IMR-90 (cell line): Measurements from ENCODE around the gene SPATC1L. TPM values are rescaled to one million over a fixed set of nuclear protein-coding genes. Genes with fewer than 3 reads are reported as not detected.

Source experiments
- ATAC-seq: fragments of 200-7000 bp; cut with Tn5 transposase; 2 replicates; pipeline ENCODE4 v1.9.1; 2020; ENCODE audit warnings: low read depth, mild to moderate bottlenecking, moderate library complexity
- BruUV-seq: library from RNA; stranded (reverse); fragments of 400-500 nt; replicated peaks from 2 replicates; lab custom pipeline; 2021; lab: Mats Ljungman, UMichigan
- CTCF ChIA-PET: fragments of 300-600 bp; formaldehyde crosslinking; extraction: SDS; loops from one replicate; lab custom pipeline; 2021; ENCODE audit warnings: antibody characterized with exemption; lab: Yijun Ruan, JAX
- POLR2A ChIA-PET: fragments of 300-600 bp; sonication (Branson Sonifier 250); formaldehyde crosslinking; loops from one replicate; lab custom pipeline; 2022; ENCODE audit warnings: antibody characterized with exemption; ENCODE audit not compliant: unreplicated experiment; lab: Charles Lee
- DNase-seq: peaks from one replicate; pipeline ENCODE4 v3.0.0; 2013
- H2AFZ ChIP-seq: replicated peaks from 2 replicates; pipeline ENCODE3; 2013; ENCODE audit warnings: low read length, mild to moderate bottlenecking; ENCODE audit not compliant: poor library complexity
- H2AK5ac ChIP-seq: 2 replicates; pipeline ENCODE4 v1.6.1; 2013; ENCODE audit warnings: low read depth, low read length, inconsistent platforms
- H2AK9ac ChIP-seq: replicated peaks from 2 replicates; pipeline ENCODE3; 2013; ENCODE audit warnings: mild to moderate bottlenecking, low read depth, low read length, moderate library complexity; ENCODE audit not compliant: poor library complexity
- H2BK120ac ChIP-seq: 2 replicates; pipeline ENCODE4 v1.6.1; 2013; ENCODE audit warnings: low read depth, low read length, inconsistent platforms
- H2BK15ac ChIP-seq: 3 replicates; pipeline ENCODE4 v1.6.1; 2013; ENCODE audit warnings: low read depth, low read length, inconsistent platforms
- H2BK20ac ChIP-seq: 2 replicates; pipeline ENCODE4 v1.6.1; 2013; ENCODE audit warnings: low read depth, mild to moderate bottlenecking, inconsistent platforms, low read length, moderate library complexity
- H2BK5ac ChIP-seq: 2 replicates; pipeline ENCODE4 v1.6.1; 2013; ENCODE audit warnings: mild to moderate bottlenecking, low read depth, low read length, inconsistent platforms; ENCODE audit not compliant: poor library complexity, severe bottlenecking
- H3K14ac ChIP-seq: replicated peaks from 2 replicates; pipeline ENCODE4 v1.6.1; 2013; ENCODE audit warnings: low read depth, low read length, inconsistent platforms
- H3K18ac ChIP-seq: 2 replicates; pipeline ENCODE4 v1.6.1; 2013; ENCODE audit warnings: low read depth, low read length, control low read depth
- H3K23ac ChIP-seq: 2 replicates; pipeline ENCODE4 v1.6.1; 2013; ENCODE audit warnings: low read depth, low read length, inconsistent platforms
- H3K27ac ChIP-seq: 2 replicates; pipeline ENCODE4 v1.5.1; 2013; ENCODE audit warnings: mild to moderate bottlenecking, control low read depth, low read length; ENCODE audit not compliant: insufficient read depth
- H3K27me3 ChIP-seq: 2 replicates; pipeline ENCODE4 v1.6.1; 2013; ENCODE audit warnings: low read length; ENCODE audit not compliant: control insufficient read depth, insufficient read depth
- H3K36me3 ChIP-seq: 2 replicates; pipeline ENCODE4 v1.6.1; 2013; ENCODE audit warnings: low read length, mixed read lengths; ENCODE audit not compliant: control insufficient read depth, insufficient read depth
- H3K4ac ChIP-seq: 2 replicates; pipeline ENCODE4 v1.6.1; 2013; ENCODE audit warnings: low read depth, low read length, inconsistent platforms
- H3K4me1 ChIP-seq: 2 replicates; pipeline ENCODE4 v1.6.1; 2013; ENCODE audit warnings: low read length, mixed read lengths; ENCODE audit not compliant: control insufficient read depth, insufficient read depth
- H3K4me2 ChIP-seq: 2 replicates; pipeline ENCODE4 v1.6.1; 2013; ENCODE audit warnings: low read depth, mild to moderate bottlenecking, control low read depth, low read length, moderate library complexity
- H3K4me3 ChIP-seq: 2 replicates; pipeline ENCODE4 v1.5.1; 2013; ENCODE audit warnings: low read depth, mild to moderate bottlenecking, control low read depth, low read length, moderate library complexity; ENCODE audit not compliant: insufficient read depth
- H3K56ac ChIP-seq: 2 replicates; pipeline ENCODE4 v1.6.1; 2013; ENCODE audit warnings: low read length, inconsistent platforms; ENCODE audit not compliant: insufficient read depth; ENCODE audit errors: extremely low read depth
- H3K79me1 ChIP-seq, 2 experiments: 2 replicates each; pipeline ENCODE4 v1.6.1; 2013; ENCODE audit warnings: low read length in 2 of 2, inconsistent platforms in 1 of 2, low read depth in 1 of 2
- H3K9ac ChIP-seq: 2 replicates; pipeline ENCODE4 v1.6.1; 2013; ENCODE audit warnings: low read depth, low read length, control low read depth
- H3K9me1 ChIP-seq: 2 replicates; pipeline ENCODE4 v1.6.1; 2013; ENCODE audit warnings: low read length, inconsistent platforms; ENCODE audit not compliant: insufficient read depth
- H3K9me3 ChIP-seq: 2 replicates; pipeline ENCODE4 v1.6.1; 2013; ENCODE audit warnings: low read length; ENCODE audit not compliant: control insufficient read depth, insufficient read depth
- H4K20me1 ChIP-seq: 2 replicates; pipeline ENCODE4 v1.6.1; 2013; ENCODE audit warnings: low read length, inconsistent platforms; ENCODE audit not compliant: insufficient read depth
- H4K5ac ChIP-seq: 2 replicates; pipeline ENCODE4 v1.6.1; 2013; ENCODE audit warnings: mild to moderate bottlenecking, low read depth, low read length, control low read depth
- H4K8ac ChIP-seq, 2 experiments: 2 replicates each; pipeline ENCODE4 v1.6.1; 2013; ENCODE audit warnings: low read depth in 2 of 2, low read length in 2 of 2, control low read depth in 1 of 2, inconsistent platforms in 1 of 2
- H4K91ac ChIP-seq: 2 replicates; pipeline ENCODE4 v1.6.1; 2013; ENCODE audit warnings: low read depth, low read length, inconsistent platforms; ENCODE audit not compliant: insufficient read depth
- BHLHE40 ChIP-seq: fragments of 150-350 bp; IDR thresholded peaks from 2 replicates; pipeline ENCODE4 v1.6.1; 2016; ENCODE audit warnings: mild to moderate bottlenecking, low read depth, low read length
- CEBPB ChIP-seq: IDR thresholded peaks from 2 replicates; pipeline ENCODE4 v1.6.1; 2012; ENCODE audit warnings: low read depth, low read length, improper control_type of control experiment
- FOS ChIP-seq: fragments of 150-350 bp; IDR thresholded peaks from 2 replicates; pipeline ENCODE4 v1.6.1; 2016; ENCODE audit warnings: low read depth, low read length
- MAFK ChIP-seq: IDR thresholded peaks from 2 replicates; pipeline ENCODE4 v1.6.1; 2012; ENCODE audit warnings: low read depth, low read length, improper control_type of control experiment
- MAZ ChIP-seq: IDR thresholded peaks from 2 replicates; pipeline ENCODE4 v1.6.1; 2012; ENCODE audit warnings: low read depth, mild to moderate bottlenecking, low read length, improper control_type of control experiment, moderate library complexity, borderline replicate concordance
- MXI1 ChIP-seq: IDR thresholded peaks from 2 replicates; pipeline ENCODE4 v1.6.1; 2012; ENCODE audit warnings: low read depth, mild to moderate bottlenecking, low read length, moderate library complexity, borderline replicate concordance
- POLR2A ChIP-seq: IDR thresholded peaks from 2 replicates; pipeline ENCODE4 v1.6.1; 2012; ENCODE audit warnings: mild to moderate bottlenecking, low read depth, low read length
- RAD21 ChIP-seq: IDR thresholded peaks from 2 replicates; pipeline ENCODE4 v1.6.1; 2012; ENCODE audit warnings: low read length, improper control_type of control experiment
- RCOR1 ChIP-seq: IDR thresholded peaks from 2 replicates; pipeline ENCODE4 v1.6.1; 2012; ENCODE audit warnings: mild to moderate bottlenecking, low read length, improper control_type of control experiment; ENCODE audit not compliant: insufficient replicate concordance
- RFX5 ChIP-seq: IDR thresholded peaks from 2 replicates; pipeline ENCODE4 v1.8.0; 2012; ENCODE audit warnings: low read depth, mild to moderate bottlenecking, low read length, moderate library complexity
- SMC3 ChIP-seq: fragments of 150-350 bp; IDR thresholded peaks from 2 replicates; pipeline ENCODE4 v1.6.1; 2016; ENCODE audit warnings: low read depth, mild to moderate bottlenecking, antibody characterized with exemption, low read length, moderate library complexity
- USF2 ChIP-seq: fragments of 150-350 bp; IDR thresholded peaks from 2 replicates; pipeline ENCODE4 v1.6.1; 2017; ENCODE audit warnings: mild to moderate bottlenecking, antibody characterized with exemption, low read length, low read depth
- WGBS, 2 experiments: methylation state at CpG; one replicate each; pipeline versions ENCODE4 v1.1.5 to v1.1.7; 2013; ENCODE audit warnings: missing lambda C conversion rate in 2 of 2; ENCODE audit not compliant: insufficient read length in 1 of 2; ENCODE audit errors: extremely low coverage in 2 of 2; 5-methylcytosine and 5-hydroxymethylcytosine counted together
- dilution Hi-C: fragments of 300-500 bp; cut with HindIII; formaldehyde crosslinking; loops from one replicate; pipeline ENCODE4 v1.14.3; 2018; ENCODE audit warnings: low sequenced_read_pairs; ENCODE audit not compliant: unreplicated experiment
- in situ Hi-C: fragments of 300-500 bp; cut with MboI; formaldehyde crosslinking; loops from 3 replicates; pipeline ENCODE4 v1.14.3; 2019; ENCODE audit warnings: low sequenced_read_pairs, inconsistent platforms, mixed read lengths
- intact Hi-C: fragments of 100-400 bp; cut with micrococcal nuclease; formaldehyde crosslinking; loops from 2 replicates; pipeline ENCODE4 v1.10.0; 2022
- polyA plus RNA-seq, 3 experiments: library from polyadenylated mRNA; depleted of rRNA; stranded (reverse); fragments of >200 nt; gene quantifications; 2 replicates each; pipeline ENCODE4 v1.2.3, GENCODE V29; 2012; ENCODE audit warnings: low replicate concordance in 1 of 3
- total RNA-seq: library from RNA; depleted of rRNA; stranded (reverse); fragments of >200 nt; gene quantifications from 2 replicates; pipeline ENCODE4 v1.2.3, GENCODE V29; 2012
- TF ChIP-seq, protein P1 (sequence below): fragments of 150-350 bp; IDR thresholded peaks from 2 replicates; pipeline ENCODE4 v1.6.1; 2016; ENCODE audit warnings: low read depth, mild to moderate bottlenecking, low read length, moderate library complexity, borderline replicate concordance
- TF ChIP-seq, protein P2 (sequence below): conservative IDR thresholded peaks from 2 replicates; pipeline ENCODE4 v1.5.1; 2012; ENCODE audit warnings: mild to moderate bottlenecking, low read depth, low read length, improper control_type of control experiment

Gene SPATC1L
- total and polyA plus RNA-seq, 2 of the 4 experiments (the other 2 are of a cell fraction): 3.8 to 17.2 TPM

DNA sequence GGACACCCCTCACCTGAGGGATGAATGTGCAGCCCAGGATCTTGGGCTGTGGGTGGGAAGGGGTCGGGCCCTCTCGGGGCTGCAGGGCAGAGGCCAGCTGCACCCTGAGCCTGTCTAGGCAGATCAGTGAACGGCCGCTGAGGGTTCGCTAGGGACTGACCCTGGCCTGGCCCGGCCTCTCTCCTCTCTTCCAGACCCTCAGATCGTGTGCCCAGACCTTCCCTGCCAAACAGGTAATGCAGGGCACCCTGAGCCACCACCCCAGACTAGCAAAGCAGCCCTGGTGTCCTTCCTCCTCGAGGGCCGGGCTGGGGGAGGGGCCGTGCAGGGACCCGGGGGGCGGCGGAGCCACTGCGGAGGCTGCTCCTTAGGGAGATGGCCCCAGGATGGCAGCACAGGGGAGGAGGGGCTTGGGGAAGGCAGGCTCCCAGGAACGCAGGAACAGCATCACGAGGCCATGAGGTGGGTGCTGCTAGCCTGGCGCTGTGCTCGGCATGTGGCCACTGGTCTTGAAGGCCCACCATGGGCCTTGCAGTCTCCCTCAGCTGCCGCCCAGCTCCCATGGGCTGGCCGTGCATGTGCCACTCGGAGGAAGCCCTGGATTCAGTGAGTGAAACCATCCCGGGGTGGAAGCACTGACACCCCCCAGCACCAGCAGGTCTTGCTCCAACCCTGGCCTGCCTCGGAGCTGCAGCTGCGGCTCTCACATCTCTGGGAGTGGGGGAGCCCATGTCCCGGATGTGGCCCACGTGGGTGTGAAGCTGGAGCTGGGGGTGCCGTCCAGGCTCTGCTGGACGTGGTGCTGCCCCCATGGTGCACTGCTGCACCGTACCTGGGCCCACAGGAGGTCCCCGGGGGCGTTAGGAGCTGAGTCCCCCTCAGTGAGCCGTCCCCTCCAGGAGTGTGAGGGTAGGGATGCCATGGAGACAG, 57.7 kb downstream of the SPATC1L start:
- no peaks in the 10 kb centered on the region for H3K27me3 ChIP-seq
- in situ Hi-C loops (no loop called here), intact Hi-C loops (no loop called here), dilution Hi-C loops (no loop called here)
- H3K4ac ChIP-seq: no peak overlapping the region
- no peaks in the 10 kb centered on the region for H3K9me3 ChIP-seq
- H3K4me3 ChIP-seq: no peak overlapping the region
- POLR2A ChIA-PET: no interaction called here
- H4K91ac ChIP-seq: no peak overlapping the region
- no peak overlapping the region for H3K27ac ChIP-seq
- DNase-seq (no peak), ATAC-seq (no peak)
- no peak overlapping the region for H2BK5ac ChIP-seq
- peaks cover 26% of the 10 kb centered on the region for H3K9me1 ChIP-seq
- H4K20me1 ChIP-seq: peaks cover 99% of the 10 kb centered on the region
- no peak overlapping the region for H3K23ac ChIP-seq
- no peak overlapping the region for H4K5ac ChIP-seq
- H2AFZ ChIP-seq: peak overlapping the region; percentile 51
- no peak overlapping the region for H2BK15ac ChIP-seq
- peak overlapping the region; percentile 65 for H2AK9ac ChIP-seq
- no peak overlapping the region for H3K18ac ChIP-seq
- no TSS peak for BruUV-seq
- no peak overlapping the region for H2BK20ac ChIP-seq
- no peak overlapping the region for H4K8ac ChIP-seq
- CTCF ChIA-PET: no interaction called here
- no peak overlapping the region for H2BK120ac ChIP-seq
- H3K36me3 ChIP-seq: peaks cover 94% of the 10 kb centered on the region
- no peak overlapping the region for H3K9ac ChIP-seq
- H3K4me2 ChIP-seq: no peak overlapping the region
- 74% methylated on average over 4 of the region's 32 CpGs; no CpG with 5 or more reads in 1 of the 2 experiments for WGBS, 2 experiments
- H3K14ac ChIP-seq: no peak overlapping the region
- H3K79me1 ChIP-seq: peaks cover 9 to 82% of the 10 kb centered on the region in 2 experiments
- H3K56ac ChIP-seq: no peak overlapping the region
- H2AK5ac ChIP-seq: no peak overlapping the region
- peaks cover 7% of the 10 kb centered on the region; the same call in 1 of the 2 replicates for H3K4me1 ChIP-seq
- no peak for TF ChIP-seq RAD21
- no peak for TF ChIP-seq FOS
- TF ChIP-seq RFX5: no peak
- TF ChIP-seq BHLHE40: no peak
- TF ChIP-seq CEBPB: no peak
- no peak for TF ChIP-seq MXI1
- no peak for TF ChIP-seq POLR2A
- TF ChIP-seq, protein P1, sequence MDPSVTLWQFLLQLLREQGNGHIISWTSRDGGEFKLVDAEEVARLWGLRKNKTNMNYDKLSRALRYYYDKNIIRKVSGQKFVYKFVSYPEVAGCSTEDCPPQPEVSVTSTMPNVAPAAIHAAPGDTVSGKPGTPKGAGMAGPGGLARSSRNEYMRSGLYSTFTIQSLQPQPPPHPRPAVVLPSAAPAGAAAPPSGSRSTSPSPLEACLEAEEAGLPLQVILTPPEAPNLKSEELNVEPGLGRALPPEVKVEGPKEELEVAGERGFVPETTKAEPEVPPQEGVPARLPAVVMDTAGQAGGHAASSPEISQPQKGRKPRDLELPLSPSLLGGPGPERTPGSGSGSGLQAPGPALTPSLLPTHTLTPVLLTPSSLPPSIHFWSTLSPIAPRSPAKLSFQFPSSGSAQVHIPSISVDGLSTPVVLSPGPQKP: no peak
- no peak for TF ChIP-seq SMC3
- TF ChIP-seq MAFK: no peak
- no peak for TF ChIP-seq USF2
- TF ChIP-seq, protein P2, sequence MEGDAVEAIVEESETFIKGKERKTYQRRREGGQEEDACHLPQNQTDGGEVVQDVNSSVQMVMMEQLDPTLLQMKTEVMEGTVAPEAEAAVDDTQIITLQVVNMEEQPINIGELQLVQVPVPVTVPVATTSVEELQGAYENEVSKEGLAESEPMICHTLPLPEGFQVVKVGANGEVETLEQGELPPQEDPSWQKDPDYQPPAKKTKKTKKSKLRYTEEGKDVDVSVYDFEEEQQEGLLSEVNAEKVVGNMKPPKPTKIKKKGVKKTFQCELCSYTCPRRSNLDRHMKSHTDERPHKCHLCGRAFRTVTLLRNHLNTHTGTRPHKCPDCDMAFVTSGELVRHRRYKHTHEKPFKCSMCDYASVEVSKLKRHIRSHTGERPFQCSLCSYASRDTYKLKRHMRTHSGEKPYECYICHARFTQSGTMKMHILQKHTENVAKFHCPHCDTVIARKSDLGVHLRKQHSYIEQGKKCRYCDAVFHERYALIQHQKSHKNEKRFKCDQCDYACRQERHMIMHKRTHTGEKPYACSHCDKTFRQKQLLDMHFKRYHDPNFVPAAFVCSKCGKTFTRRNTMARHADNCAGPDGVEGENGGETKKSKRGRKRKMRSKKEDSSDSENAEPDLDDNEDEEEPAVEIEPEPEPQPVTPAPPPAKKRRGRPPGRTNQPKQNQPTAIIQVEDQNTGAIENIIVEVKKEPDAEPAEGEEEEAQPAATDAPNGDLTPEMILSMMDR: no peak
- TF ChIP-seq MAZ: no peak
- no peak for TF ChIP-seq RCOR1
